Fibroblast of upper back skin (primary cell): ENCODE measurements around the gene CEP152.

Experiments
- DNase-seq: peaks from one replicate; pipeline ENCODE4 v3.0.0-alpha.2; 2013

The CEP152 gene

GRCh38 chr15:48702569-48703236, 108.2 kb downstream of the CEP152 start:
- peak; percentile 65 for DNase-seq

- peak; percentile 40 for DNase-seq
Observed at GRCh38 chr15:48696627-48697312, 114.1 kb downstream of the CEP152 start.

- no peak for DNase-seq
Observed at GRCh38 chr15:48695827-48696573, 114.9 kb downstream of the CEP152 start.

GRCh38 chr15:48695088-48695826, 115.6 kb downstream of the CEP152 start:
- peak; percentile 98 for DNase-seq

- peak; percentile 80 for DNase-seq
Observed at GRCh38 chr15:48693484-48693883, 117.4 kb downstream of the CEP152 start.

GRCh38 chr15:48688493-48688892, 122.4 kb downstream of the CEP152 start:
- DNase-seq, result no peak
